CD4-positive, alpha-beta T cell treated with Interleukin-6 at 100 ng/mL for 8 hours (primary cell): ENCODE results near the gene CENPC.
"Not testable (repeated sequence)": the region's sequence is repeated elsewhere in the genome, so short reads cannot be mapped to it uniquely, and the experiment has no call there.

Source experiments
- DNase-seq: peaks from one replicate; pipeline ENCODE4 v3.0.0-alpha.2; 2020; ENCODE audit warnings: mixed read lengths, low spot score

Gene CENPC

GRCh38 chr4:67475155-67475554 lies 70.1 kb downstream of the CENPC start:
- DNase-seq = no peak

- DNase-seq = no peak
Measured at GRCh38 chr4:67470871-67471270, 74.4 kb downstream of the CENPC start.

GRCh38 chr4:67468830-67469229 lies 76.5 kb downstream of the CENPC start:
- no peak for DNase-seq

GRCh38 chr4:67466751-67467150 lies 78.6 kb downstream of the CENPC start:
- no peak for DNase-seq

GRCh38 chr4:67465763-67466052 lies 79.6 kb downstream of the CENPC start:
- no peak for DNase-seq

GRCh38 chr4:67465032-67465762 lies 80.1 kb downstream of the CENPC start:
- no peak for DNase-seq

GRCh38 chr4:67460574-67460973 lies 84.7 kb downstream of the CENPC start:
- no peak for DNase-seq

- no peak for DNase-seq
Measured at GRCh38 chr4:67459164-67459563, 86.1 kb downstream of the CENPC start.

- DNase-seq = no peak
Measured at GRCh38 chr4:67456577-67457196, 88.6 kb downstream of the CENPC start.

- DNase-seq = not testable (repeated sequence)
Measured at GRCh38 chr4:67452846-67453205, 92.5 kb downstream of the CENPC start.

GRCh38 chr4:67452100-67452845 lies 93.0 kb downstream of the CENPC start:
- DNase-seq = no peak

GRCh38 chr4:67451464-67451863 lies 93.8 kb downstream of the CENPC start:
- DNase-seq = no peak

GRCh38 chr4:67448621-67449020 lies 96.7 kb downstream of the CENPC start:
- DNase-seq = no peak

- no peak for DNase-seq
Measured at GRCh38 chr4:67447873-67448272, 97.4 kb downstream of the CENPC start.

- no peak for DNase-seq
Measured at GRCh38 chr4:67446811-67447210, 98.5 kb downstream of the CENPC start.

- not testable (repeated sequence) for DNase-seq
Measured at GRCh38 chr4:67445881-67446280, 99.4 kb downstream of the CENPC start.

GRCh38 chr4:67438975-67439374 lies 106.3 kb downstream of the CENPC start:
- no peak for DNase-seq

GRCh38 chr4:67437974-67438713 lies 107.2 kb downstream of the CENPC start:
- no peak for DNase-seq

GRCh38 chr4:67436742-67437141 lies 108.6 kb downstream of the CENPC start:
- no peak for DNase-seq

GRCh38 chr4:67430989-67431388 lies 114.3 kb downstream of the CENPC start:
- DNase-seq = no peak

- no peak for DNase-seq
Measured at GRCh38 chr4:67428819-67429218, 116.5 kb downstream of the CENPC start.
